Fibroblast of skin of right quadriceps (primary cell): ENCODE measurements around the gene USP3.
A peak's percentile ranks its signal among the peaks of the same experiment; 100 is the strongest.
"Not testable (repeated sequence)": the region's sequence is repeated elsewhere in the genome, so short reads cannot be mapped to it uniquely, and the experiment has no call there.

ENCODE experiments used
- DNase-seq: peaks from one replicate; pipeline ENCODE4 v3.0.0-alpha.2; 2013

USP3 gene

GRCh38 chr15:63617627-63618026 is 113.2 kb downstream of the USP3 start:
- not testable (repeated sequence) for DNase-seq

GRCh38 chr15:63620760-63621159 is 116.4 kb downstream of the USP3 start:
- not testable (repeated sequence) for DNase-seq

GRCh38 chr15:63623232-63623969 is 119.0 kb downstream of the USP3 start:
- DNase-seq: no peak

GRCh38 chr15:63626955-63627354 is 122.6 kb downstream of the USP3 start:
- DNase-seq: no peak

GRCh38 chr15:63628123-63628822 is 123.9 kb downstream of the USP3 start:
- DNase-seq: no peak

GRCh38 chr15:63630036-63630751 is 125.8 kb downstream of the USP3 start:
- DNase-seq: no peak

- DNase-seq: no peak
These were observed 128.9 kb downstream of the USP3 start for GRCh38 chr15:63633312-63633711.

GRCh38 chr15:63634154-63634553 is 129.8 kb downstream of the USP3 start:
- peak; percentile 43 for DNase-seq

- DNase-seq: no peak
These were observed 132.2 kb downstream of the USP3 start for GRCh38 chr15:63636518-63637061.

GRCh38 chr15:63638839-63639238 is 134.4 kb downstream of the USP3 start:
- no peak for DNase-seq

GRCh38 chr15:63640146-63640545 is 135.8 kb downstream of the USP3 start:
- no peak for DNase-seq
